ENCODE results near the gene TIE1.

TIE1 gene

DNA sequence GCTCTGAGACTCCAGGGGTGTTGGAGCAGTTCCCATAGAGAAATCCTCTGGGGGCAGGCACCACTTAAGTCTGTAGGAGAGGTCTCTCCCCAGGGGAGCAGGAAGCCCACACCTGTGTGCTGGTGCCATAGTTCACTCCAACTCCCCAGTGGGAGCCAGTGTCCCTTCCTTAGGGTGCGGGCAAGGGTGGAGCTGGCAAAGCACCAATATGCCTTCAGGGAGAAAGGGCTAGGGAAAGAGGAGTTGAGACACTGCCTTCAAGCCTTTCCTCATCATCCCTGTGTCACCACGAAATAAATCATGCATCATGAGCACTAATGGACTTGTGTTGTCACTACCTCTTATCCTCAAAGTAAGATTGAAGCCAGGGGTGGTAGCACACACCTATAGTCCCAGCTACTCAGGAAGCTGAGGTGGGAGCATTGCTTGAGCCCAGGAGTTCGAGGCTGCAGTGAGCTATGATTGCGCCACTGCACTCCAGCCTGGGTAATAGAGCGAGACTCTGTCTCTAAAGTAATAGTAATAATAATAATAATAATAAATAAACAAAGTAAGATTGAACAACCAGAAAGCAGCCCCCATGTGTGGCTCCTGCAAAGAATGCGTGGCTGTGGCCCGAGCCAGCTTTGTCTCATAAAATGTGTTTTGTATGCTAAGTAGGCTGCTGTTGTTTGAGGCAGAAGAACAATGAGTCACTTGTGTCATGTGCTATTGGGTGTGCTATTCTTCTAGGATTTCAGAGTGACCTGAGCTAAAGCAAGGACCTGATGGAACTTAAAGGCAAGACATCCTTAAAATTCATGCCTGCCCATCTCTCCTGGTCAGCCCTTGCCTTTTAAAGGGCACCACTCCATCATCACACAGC lies 6.7 kb upstream of the TIE1 start:
- DNase-seq (ENCODE audit: low read depth) = no peak

DNA sequence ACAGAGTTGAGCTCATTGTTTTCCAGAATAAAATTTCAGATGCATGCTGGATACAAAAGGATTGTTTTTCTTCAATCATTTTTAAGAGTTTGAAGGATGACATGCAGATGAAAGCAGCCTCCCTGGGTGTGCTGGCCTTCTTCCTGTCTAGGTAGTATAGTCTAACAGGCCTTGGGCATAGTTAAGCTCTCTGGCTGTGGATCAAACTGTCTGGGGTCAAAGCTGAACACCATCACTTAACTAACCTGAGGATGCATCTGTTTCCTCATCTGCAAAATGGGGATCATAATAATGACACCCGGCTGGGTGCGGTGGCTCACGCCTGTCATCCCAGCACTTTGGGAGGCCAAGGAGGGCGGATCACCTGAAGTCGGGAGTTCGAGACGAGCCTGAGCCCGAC lies 6.0 kb upstream of the TIE1 start:
- DNase-seq (ENCODE audit: low read depth) = no peak

DNA sequence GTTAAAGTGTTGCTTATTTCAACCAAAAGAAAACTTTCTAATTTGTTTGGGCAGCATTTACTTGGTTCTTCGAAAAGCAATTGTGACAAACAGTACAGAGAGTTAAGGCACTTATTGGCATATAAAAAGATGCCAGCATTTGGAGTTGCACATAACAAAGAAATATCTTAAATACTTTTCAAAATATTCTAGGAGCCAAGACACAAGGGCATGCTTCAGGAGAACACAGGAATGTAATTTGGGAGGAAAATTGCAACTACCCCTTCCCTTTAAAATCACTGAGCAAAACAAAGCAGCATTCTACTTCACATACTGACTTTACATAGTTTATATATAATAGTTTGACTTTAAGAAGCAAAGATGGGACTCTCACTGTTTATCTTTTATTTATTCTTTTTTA lies 4.6 kb upstream of the TIE1 start:
- DNase-seq (ENCODE audit: low read depth) = no peak

DNA sequence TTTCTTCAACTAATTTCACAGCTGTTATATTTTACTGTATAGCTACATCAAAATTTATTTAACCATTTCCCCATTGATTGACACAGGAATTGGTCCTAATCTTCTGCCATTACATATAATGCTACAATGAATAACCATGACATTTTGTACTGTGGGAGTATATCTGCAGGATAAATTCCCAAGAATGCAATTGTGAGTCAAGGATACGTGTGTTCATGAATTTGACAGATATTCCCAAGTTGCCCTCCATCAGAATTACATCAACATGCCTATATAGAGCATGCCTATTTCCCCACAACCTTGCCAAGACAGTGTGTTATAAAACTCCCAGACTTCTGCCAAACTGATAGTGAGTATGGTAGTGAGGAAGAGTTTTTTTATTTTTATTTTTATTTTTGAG lies 2.7 kb upstream of the TIE1 start:
- no peak for DNase-seq (ENCODE audit: low read depth)

DNA sequence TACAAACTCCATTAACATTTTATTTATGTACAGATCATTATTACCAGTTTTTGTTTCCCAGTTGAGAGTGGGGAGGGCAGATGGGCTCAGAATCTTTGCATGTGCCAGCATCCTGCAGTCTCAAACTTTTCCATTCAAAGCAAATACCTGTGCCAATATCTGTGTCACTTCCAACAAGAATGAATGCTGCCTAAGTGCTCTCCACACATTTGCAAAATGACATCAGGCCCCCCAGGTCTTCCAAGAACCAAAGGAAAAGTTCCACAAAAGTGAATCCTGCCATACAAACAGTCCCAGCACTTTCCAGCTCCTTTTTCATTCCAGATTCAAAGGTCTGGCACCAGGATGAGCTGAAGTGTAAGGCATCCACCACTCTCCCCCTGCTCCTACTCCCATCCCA lies 1.7 kb upstream of the TIE1 start:
- DNase-seq (ENCODE audit: low read depth) = no peak

DNA sequence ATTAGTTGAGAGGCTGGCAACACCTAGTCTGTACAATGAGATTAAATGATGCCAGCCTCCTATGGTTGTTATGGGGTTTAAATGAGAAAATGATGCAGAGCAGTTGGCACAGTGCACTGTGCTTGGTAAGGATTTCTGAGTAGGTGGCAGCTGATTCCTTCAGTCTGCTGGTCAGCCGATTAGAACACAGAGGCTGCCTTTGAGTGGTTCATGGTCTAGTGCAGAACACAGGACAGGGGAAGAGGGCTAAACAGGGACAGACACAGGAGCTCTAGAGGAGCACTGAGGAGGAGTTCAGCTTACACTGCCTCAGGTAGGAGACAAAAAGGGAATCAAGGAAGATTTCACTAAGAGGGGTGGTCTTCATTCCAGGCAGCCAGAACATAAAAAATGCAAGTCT lies 1.4 kb downstream of the TIE1 start:
- DNase-seq (ENCODE audit: low read depth) = no peak

DNA sequence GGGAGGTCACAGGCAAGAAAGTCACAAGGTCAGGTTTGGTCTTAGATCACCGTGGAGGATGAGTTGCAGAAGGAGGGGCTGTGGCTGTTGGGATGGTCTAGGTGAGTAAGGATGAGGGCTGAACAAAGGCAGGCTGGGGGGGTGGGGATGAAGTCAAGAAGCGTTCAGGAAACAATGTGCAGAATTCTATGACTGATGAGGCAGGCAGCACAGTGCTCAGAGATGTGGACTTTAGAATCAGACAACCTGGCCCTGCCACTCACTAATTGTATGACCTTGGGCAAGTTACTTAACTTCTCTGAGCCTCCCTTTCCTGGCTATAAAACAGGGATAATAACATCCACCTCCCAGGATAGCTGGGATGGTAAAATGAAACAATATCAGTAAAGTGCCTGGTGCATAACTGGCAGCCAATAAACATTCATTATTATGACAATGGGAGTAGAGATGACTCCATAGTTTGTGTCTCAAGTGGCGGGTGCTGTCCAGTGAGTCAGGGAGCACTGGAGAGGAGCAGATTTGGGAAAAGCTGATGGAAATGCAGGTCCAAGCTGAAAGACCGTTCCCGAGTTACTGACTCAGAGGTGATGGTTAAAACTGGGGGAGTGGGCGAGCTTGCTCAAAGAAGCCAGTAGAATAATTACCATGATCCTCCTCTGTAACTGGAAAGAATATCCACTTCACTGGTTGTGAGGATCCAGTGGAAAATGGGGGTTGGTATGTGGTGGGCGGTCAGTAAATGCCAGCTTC lies 2.1 kb downstream of the TIE1 start:
- DNase-seq (ENCODE audit: low read depth) = no peak

DNA sequence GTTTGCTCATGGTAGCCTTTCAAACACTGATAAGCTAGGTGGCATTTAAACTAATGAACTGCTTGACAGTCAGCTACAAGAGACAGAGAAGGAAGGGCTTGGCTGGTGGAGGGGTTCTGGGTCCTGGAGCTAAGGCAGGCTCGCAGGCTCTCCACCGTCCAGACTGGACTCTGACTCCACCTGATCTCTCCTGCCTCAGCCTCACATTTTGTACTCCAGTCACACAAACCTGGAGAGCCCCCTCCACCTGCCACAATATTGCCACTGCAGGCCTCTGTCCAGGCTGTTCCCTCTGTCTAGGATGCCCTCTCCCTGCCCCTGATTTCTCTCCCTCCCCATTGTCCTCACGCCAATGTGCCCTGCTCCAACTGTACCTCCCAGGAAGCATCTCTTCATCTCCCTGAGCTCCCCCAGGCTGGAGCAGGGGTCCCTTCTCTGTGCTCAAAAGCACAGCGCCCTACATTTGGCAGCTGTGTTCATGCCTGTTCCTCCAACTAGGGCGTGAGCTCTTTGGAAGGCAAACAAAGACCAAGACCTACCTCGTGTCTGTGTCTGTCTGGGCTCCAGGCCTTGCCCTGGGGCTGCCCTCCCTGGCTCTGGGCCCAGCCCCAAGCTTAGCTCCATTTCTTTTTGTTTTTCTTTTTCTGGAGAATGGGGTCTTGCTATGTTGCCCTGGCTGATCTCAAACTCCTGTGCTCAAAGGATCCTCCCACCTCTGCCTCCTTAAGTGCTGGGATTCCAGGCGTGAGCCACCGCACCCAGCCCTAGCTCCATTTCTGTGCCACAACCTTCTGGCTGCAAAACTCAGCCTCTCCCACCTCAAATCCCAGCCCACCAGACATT lies 2.9 kb downstream of the TIE1 start:
- DNase-seq (ENCODE audit: low read depth) = no peak

DNA sequence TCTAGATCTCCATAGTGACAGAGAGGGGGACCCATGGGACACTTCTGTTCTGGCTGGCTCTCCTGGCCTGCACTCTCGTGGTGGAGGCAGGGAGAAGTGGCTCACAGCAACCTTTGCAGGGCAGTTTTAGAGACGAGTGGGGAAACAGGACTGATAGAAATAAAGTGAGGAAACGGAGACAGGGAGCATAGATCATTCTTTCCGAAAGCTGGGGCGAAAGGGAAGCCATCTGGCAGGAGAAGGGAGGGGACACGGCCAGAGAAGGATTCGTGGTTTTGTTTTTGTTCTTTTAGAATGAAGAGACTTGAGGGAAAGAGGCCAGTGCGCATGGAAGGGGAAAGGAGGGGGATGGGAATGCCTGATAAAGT lies 3.5 kb downstream of the TIE1 start:
- DNase-seq (ENCODE audit: low read depth) = no peak

DNA sequence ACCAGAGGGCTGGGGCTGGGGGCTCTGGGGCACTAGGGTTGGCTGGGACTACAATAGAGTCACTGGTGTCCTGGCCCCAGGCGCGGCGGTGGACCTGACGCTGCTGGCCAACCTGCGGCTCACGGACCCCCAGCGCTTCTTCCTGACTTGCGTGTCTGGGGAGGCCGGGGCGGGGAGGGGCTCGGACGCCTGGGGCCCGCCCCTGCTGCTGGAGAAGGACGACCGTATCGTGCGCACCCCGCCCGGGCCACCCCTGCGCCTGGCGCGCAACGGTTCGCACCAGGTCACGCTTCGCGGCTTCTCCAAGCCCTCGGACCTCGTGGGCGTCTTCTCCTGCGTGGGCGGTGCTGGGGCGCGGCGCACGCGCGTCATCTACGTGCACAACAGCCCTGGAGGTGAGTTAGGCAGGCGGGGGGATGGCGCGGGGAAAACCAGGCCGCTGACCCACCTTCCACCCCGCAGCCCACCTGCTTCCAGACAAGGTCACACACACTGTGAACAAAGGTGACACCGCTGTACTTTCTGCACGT lies 4.1 kb downstream of the TIE1 start:
- DNase-seq (ENCODE audit: low read depth) = no peak

DNA sequence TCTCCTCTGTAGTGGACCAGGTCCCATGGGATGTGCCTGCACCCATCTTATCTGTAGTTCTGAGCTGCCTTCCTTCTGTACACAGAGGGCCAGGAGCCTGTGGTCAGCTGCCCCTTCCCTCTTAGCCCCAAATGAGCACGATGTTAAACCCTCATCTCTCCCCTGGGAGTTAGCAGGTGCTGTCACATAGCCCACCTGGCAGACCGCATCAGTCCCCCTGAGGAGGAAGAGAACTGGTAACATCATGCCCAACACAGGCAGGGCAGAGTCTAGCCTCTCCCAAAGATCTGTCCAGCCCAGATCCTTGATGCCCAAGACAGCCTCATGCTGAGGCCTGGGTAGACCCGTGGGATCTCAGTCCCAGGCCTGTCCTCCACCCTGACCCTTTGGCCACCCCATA lies 4.7 kb downstream of the TIE1 start:
- DNase-seq (ENCODE audit: low read depth) = no peak

DNA sequence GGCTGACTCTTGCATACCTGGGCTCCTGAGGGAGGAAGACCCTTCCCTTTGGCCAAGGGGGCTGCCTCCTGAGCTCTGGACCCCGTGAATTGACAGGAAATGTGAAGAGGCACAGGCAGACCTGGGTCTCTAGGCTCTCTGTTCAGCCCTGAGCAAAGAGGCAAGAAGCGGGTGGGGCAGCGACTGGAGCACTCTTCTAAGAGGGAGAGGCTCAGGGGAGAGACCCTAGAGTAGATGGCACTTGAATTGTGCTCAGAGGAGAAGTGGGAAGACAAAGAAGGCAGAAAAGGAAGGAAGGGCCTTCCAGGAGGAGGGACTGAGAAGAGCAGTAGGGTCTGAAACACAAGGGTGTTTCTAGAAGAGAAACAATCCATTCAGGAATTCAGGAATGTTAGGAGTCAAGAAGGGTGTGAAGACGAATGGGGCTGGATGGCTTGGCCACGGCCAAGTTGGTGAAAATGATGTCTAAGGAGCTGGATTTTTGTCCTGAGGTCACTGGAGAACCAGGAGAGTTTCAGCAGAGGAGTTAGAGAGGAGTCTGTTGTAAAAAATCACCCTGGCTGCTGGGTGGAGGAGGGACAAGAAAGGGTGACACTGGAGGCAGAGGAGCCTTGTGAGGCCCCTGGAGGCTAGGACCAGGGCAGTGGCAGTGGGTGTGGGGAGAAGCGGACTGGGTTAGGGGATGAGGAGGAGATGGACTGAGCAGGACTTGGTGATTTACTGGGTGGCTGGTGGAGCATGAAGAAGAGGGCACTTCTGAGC lies 5.3 kb downstream of the TIE1 start:
- DNase-seq (ENCODE audit: low read depth) = no peak

DNA sequence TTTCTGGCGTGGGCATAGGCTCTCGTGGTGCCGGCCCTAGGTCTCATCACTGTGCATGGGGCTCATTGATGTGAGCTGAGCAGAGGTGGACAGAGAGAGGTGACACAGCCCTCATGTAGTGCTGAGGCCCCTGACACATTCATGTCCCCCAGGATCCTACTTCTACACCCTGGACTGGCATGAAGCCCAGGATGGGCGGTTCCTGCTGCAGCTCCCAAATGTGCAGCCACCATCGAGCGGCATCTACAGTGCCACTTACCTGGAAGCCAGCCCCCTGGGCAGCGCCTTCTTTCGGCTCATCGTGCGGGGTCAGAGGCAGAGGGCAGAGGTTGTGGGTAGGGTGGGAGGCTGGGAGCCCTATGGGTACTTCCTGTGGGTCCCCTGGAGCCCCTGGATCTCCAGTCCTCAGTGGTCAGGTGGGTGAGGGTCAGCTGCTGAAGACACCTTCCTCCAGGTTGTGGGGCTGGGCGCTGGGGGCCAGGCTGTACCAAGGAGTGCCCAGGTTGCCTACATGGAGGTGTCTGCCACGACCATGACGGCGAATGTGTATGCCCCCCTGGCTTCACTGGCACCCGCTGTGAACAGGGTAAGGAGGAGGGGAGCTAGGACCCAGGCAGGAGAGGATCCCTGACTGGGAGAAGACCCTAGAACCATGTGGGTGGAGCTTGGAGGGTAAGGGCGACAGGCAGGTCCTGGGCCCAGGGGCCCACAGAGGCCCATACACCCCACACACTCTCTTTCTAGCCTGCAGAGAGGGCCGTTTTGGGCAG lies 6.1 kb downstream of the TIE1 start:
- DNase-seq (ENCODE audit: low read depth) = no peak

DNA sequence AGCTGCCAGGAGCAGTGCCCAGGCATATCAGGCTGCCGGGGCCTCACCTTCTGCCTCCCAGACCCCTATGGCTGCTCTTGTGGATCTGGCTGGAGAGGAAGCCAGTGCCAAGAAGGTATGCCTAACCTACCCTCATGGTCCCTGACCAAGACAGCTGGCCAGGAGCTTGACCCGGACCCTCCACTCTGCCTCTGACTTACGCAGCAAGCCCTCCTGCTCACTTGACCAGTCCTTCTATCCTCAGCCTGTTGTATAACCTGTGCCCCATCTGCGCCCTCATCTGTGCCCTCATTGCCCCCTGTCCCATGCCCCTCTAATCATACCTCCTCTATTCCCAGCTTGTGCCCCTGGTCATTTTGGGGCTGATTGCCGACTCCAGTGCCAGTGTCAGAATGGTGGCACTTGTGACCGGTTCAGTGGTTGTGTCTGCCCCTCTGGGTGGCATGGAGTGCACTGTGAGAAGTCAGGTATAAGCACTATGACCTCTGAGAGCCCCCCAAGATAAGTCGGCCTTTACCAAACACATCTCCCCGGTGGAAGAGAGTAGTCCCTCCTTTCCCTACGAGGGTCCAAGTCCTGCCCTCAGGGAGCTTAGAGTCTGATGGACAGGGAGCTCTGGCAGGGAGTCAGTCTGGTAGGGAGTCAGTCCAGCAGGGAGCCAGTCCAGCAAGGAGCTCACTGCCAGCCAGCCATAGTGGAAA lies 6.8 kb downstream of the TIE1 start:
- DNase-seq (ENCODE audit: low read depth) = no peak

DNA sequence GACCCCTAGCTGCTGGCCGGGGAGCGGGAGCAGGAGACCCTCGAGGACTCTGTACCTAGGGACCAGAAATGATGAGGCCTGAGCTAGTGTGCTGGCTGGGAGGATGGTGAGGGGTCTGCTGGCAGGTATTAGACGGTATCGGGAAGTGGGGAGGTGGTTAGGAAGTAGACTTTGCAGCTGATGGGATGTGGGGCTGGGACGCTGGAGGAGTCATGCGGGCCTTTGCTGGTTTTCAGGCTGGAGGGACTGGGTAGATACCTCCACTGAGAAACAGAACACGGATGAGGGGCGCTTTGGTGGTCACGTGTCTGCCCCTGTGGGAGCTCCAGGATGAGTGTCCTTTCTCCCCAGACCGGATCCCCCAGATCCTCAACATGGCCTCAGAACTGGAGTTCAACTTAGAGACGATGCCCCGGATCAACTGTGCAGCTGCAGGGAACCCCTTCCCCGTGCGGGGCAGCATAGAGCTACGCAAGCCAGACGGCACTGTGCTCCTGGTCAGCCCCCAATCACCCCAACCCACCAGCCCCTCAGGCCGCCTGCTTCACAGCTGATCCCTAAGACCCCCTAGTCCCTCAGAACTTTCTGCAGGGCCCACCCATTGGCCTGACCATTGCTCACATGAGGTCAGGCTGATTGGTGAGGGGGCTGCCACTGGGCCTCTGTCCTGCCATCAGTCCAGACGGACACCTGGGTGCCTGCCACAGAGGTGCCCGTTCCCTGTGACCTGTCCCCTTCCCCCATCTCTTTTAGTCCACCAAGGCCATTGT lies 8.0 kb downstream of the TIE1 start:
- DNase-seq (ENCODE audit: low read depth) = no peak

DNA sequence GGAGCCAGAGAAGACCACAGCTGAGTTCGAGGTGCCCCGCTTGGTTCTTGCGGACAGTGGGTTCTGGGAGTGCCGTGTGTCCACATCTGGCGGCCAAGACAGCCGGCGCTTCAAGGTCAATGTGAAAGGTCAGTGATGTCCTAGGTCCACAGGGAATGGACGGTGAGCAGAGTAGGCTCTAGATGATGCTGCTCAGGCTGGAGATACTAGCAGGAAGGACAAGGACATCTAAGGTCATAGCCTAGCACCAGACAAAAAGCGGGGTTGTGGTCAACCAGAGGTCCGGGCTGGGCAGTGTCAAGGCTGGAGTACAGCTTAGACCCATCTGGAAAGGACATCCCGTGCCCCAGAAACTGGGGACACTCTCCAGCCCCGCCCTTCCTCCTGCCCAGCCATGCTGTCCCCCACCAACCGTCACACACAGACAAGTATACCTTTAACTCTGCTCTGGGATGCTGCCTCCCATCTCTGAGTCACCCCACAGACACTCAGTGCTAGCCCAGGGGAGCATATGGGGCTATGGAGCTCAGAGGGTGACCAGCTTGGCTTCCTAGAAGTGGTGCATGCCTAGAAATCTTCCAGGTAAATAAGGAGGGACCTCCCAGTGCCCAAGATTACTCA lies 8.7 kb downstream of the TIE1 start:
- no peak for DNase-seq (ENCODE audit: low read depth)

DNA sequence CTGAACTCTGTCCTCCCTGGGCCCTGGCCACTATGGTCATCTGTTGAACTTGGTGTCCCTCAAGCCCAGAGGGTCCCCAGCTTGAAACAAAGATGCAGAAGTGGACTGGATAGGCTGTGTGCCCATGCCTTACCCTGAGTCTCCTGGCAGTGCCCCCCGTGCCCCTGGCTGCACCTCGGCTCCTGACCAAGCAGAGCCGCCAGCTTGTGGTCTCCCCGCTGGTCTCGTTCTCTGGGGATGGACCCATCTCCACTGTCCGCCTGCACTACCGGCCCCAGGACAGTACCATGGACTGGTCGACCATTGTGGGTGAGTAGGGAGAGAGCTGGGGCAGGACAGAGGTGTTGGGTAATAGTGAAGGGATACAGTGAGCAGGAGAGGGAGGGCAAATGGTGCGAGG lies 10.7 kb downstream of the TIE1 start:
- DNase-seq (ENCODE audit: low read depth) = no peak

DNA sequence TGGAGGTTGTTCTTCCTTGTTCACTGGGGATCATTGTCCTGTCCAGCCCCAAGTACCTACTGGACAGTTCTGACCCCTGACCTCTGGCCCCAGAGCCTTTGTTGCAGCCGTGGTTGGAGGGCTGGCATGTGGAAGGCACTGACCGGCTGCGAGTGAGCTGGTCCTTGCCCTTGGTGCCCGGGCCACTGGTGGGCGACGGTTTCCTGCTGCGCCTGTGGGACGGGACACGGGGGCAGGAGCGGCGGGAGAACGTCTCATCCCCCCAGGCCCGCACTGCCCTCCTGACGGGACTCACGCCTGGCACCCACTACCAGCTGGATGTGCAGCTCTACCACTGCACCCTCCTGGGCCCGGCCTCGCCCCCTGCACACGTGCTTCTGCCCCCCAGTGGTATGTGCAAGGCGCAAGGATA lies 11.4 kb downstream of the TIE1 start:
- DNase-seq (ENCODE audit: low read depth) = no peak
